NB4 (cell line): ENCODE data around the gene ZNF207.

Experiments used
- DNase-seq: peaks from one replicate; pipeline ENCODE4 v3.0.0; 2010; ENCODE audit warnings: low read depth
- H3K4me3 ChIP-seq: one replicate; pipeline ENCODE4 v1.5.1; 2011; ENCODE audit warnings: mild to moderate bottlenecking, low read depth, low read length, moderate library complexity
- MYC ChIP-seq: IDR thresholded peaks from 2 replicates; pipeline ENCODE4 v1.6.1; 2011; ENCODE audit warnings: low read depth, low read length
- POLR2A ChIP-seq: IDR thresholded peaks from 2 replicates; pipeline ENCODE4 v1.6.1; 2011; ENCODE audit warnings: mild to moderate bottlenecking; ENCODE audit not compliant: insufficient read length; ENCODE audit errors: extremely low read depth
- TF ChIP-seq, protein P1 (sequence below): IDR thresholded peaks from one replicate; pipeline ENCODE4 v1.5.1; 2012; ENCODE audit warnings: low read depth, low read length
- TF ChIP-seq, protein P2 (sequence below): IDR thresholded peaks from 2 replicates; pipeline ENCODE4 v1.6.1; 2011; ENCODE audit warnings: low read depth, low read length

The ZNF207 gene

DNA sequence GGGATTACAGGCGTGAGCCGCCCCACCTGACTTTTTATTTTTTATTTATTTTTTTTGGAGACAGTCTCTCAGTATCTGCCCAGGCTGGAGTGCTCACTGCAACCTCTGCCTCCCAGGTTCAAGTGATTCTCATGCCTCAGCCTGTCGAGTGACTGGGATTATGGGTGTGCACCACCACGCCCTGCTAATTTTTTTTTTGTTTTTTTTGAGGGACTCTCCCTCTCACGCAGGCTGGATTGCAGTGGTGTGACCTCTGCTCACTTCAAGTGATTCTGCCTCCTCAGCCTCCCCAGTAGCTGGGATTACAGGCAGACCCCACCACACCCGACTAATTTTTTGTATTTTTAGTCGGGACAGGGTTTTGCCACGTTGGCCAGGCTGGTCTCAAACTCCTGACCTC is 7.7 kb downstream of the ZNF207 start:
- DNase-seq: no peak
- no peak overlapping the region for H3K4me3 ChIP-seq
- no peak for TF ChIP-seq MYC
- TF ChIP-seq, protein P1, sequence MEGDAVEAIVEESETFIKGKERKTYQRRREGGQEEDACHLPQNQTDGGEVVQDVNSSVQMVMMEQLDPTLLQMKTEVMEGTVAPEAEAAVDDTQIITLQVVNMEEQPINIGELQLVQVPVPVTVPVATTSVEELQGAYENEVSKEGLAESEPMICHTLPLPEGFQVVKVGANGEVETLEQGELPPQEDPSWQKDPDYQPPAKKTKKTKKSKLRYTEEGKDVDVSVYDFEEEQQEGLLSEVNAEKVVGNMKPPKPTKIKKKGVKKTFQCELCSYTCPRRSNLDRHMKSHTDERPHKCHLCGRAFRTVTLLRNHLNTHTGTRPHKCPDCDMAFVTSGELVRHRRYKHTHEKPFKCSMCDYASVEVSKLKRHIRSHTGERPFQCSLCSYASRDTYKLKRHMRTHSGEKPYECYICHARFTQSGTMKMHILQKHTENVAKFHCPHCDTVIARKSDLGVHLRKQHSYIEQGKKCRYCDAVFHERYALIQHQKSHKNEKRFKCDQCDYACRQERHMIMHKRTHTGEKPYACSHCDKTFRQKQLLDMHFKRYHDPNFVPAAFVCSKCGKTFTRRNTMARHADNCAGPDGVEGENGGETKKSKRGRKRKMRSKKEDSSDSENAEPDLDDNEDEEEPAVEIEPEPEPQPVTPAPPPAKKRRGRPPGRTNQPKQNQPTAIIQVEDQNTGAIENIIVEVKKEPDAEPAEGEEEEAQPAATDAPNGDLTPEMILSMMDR: no peak
- TF ChIP-seq, protein P2, sequence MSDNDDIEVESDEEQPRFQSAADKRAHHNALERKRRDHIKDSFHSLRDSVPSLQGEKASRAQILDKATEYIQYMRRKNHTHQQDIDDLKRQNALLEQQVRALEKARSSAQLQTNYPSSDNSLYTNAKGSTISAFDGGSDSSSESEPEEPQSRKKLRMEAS: no peak
- no peak for TF ChIP-seq POLR2A

DNA sequence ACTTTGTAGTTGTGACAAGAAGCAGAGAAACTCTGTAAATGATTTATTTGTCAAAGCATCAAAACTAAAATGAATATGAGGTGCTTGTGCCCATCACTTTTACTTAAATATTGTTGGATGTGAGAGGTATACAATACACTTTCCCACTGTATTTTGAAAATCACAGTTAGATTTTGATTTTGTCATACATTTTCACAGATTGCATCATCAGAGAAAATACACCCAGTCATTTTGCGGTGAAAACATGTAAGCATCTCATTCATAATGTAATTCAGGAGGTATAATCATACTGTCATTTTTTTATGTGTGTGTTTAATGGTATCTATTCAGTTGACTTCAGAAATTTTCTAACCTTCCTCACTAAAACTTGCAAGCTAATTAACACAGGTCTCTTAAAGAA is 11.3 kb downstream of the ZNF207 start:
- TF ChIP-seq, protein P2: no peak
- TF ChIP-seq, protein P1: no peak
- TF ChIP-seq POLR2A (no peak), MYC (no peak)
- DNase-seq: no peak
- H3K4me3 ChIP-seq: no peak overlapping the region

DNA sequence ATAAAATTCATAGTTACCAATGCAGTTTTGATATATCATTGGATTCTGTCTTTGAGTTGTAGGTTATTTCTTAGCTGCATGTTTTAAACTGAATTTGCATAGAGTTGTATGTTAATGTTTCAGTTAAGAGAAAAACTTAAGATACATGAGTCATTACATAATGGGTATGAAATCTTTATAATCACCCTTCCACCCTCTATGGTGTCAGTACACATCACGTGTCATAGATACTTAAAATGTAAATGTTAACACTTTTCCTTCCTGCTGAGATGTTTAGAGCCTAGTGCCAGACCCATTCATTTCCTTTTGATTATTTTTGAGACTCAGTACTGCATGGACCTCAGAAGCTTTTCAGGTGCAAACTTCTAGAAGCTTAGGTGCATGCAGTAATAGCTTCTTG is 20.5 kb downstream of the ZNF207 start:
- TF ChIP-seq, protein P1: no peak
- H3K4me3 ChIP-seq: no peak overlapping the region
- no peak for DNase-seq

DNA sequence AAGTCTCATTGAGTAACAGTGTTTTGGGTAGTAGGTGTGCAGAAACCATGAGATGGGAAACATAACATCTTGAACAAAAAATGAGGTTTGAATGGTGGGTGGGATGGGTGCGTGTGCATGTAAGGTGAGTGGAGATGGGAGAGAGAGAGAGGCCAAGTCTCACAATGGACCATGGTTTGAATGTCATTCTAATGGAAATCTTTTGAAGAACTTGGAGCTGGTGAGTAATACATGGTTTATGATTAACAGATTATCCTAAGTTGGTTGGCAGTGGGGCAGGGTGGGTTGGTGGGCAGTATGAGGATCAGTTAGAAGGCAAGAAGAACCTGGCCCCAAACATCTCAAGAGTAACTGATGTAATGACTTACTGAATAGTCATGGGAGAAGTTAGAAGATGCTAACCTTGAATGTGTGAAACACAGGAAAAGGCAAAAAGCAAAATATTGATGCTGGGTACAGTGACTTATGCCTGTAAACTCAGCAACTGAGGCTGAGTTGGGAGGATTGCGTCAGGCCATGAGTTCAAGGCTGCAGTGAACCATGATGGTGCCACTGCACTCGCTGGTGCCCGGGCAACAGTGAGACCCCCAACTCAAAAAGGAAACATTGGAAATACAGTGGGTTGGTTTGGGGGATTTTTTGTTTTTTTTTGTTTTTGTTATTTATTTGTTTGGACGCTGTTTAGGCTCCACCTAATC is 32.7 kb downstream of the ZNF207 start:
- no peak overlapping the region for H3K4me3 ChIP-seq
- TF ChIP-seq, protein P2: no peak
- TF ChIP-seq POLR2A: no peak
- TF ChIP-seq, protein P1: no peak
- TF ChIP-seq MYC: no peak
- DNase-seq: no peak

DNA sequence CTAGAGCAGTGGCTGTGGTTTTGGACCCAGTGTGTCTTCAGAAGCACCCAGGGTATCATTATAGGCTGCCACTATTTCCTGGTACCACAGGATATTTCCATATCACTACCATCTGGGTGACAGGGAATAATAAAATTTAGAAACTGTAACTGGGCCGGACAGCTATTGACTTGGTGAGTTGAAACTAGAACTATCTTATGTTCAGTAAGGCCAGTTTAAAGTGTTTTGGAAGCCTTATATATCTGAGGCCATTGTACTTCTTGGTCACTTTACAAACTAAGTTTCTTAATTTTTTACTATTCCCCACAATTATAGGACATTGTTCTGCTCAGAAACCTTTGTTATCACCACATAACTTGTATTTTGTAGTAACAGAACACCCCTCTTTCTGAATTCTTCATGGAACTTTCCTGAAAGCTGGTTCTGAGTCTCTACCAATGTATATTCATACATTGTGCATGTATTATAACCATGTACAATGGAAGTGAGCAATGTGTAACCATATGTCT is 34.0 kb downstream of the ZNF207 start:
- DNase-seq: no peak
- TF ChIP-seq MYC: no peak
- H3K4me3 ChIP-seq: no peak overlapping the region

DNA sequence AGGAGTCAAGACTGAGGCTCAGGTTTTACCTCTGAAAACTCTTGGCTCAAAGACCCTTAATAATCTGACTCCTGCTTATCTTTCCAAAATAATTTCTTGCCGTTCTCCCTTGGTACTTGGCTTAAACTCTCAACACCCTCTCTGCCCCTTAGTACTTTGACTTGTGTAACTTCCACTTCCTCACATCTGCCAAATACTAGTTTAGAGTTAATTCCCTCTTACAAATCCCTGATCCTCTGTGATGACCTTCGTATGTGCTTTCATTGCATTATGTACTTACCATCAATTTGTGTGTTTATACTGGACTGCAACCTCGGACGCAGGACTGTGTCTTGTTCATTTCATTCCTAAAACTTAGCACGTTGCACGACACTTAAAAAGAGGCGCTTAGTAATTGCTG is 35.2 kb downstream of the ZNF207 start:
- TF ChIP-seq POLR2A (no peak), MYC (no peak)
- TF ChIP-seq, protein P2: no peak
- TF ChIP-seq, protein P1: no peak
- no peak overlapping the region for H3K4me3 ChIP-seq
- no peak for DNase-seq
